GM19324 (cell line): ENCODE results near the gene SLC6A19.

Experiments
- ATAC-seq: cut with Tn5 transposase; IDR thresholded peaks from one replicate; pipeline ENCODE4 v1.9.1; 2021; ENCODE audit warnings: mild to moderate bottlenecking, moderate library complexity; ENCODE audit not compliant: unreplicated experiment, low FRiP score

The SLC6A19 gene

GRCh38 chr5:1208221-1208742, 6.9 kb downstream of the SLC6A19 start:
- ATAC-seq = no peak

- ATAC-seq = no peak
These were observed 7.5 kb downstream of the SLC6A19 start for GRCh38 chr5:1208743-1209488.

- no peak for ATAC-seq
These were observed 8.1 kb downstream of the SLC6A19 start for GRCh38 chr5:1209489-1209852.

- no peak for ATAC-seq
These were observed 8.7 kb downstream of the SLC6A19 start for GRCh38 chr5:1209896-1210776.

- ATAC-seq = no peak
These were observed 9.4 kb downstream of the SLC6A19 start for GRCh38 chr5:1210832-1211251.

GRCh38 chr5:1211701-1212100, 10.3 kb downstream of the SLC6A19 start:
- no peak for ATAC-seq

- no peak for ATAC-seq
These were observed 10.9 kb downstream of the SLC6A19 start for GRCh38 chr5:1212271-1212670.

GRCh38 chr5:1212881-1213280, 11.5 kb downstream of the SLC6A19 start:
- no peak for ATAC-seq

GRCh38 chr5:1213508-1214162, 12.2 kb downstream of the SLC6A19 start:
- no peak for ATAC-seq

GRCh38 chr5:1214163-1214935, 13.0 kb downstream of the SLC6A19 start:
- no peak for ATAC-seq

- no peak for ATAC-seq
These were observed 13.5 kb downstream of the SLC6A19 start for GRCh38 chr5:1214936-1215220.

- ATAC-seq = no peak
These were observed 14.1 kb downstream of the SLC6A19 start for GRCh38 chr5:1215320-1216096.

GRCh38 chr5:1216211-1216917, 15.0 kb downstream of the SLC6A19 start:
- ATAC-seq = no peak

- no peak for ATAC-seq
These were observed 15.5 kb downstream of the SLC6A19 start for GRCh38 chr5:1216918-1217295.

GRCh38 chr5:1217596-1218206, 16.3 kb downstream of the SLC6A19 start:
- ATAC-seq = no peak

GRCh38 chr5:1218351-1219080, 17.1 kb downstream of the SLC6A19 start:
- no peak for ATAC-seq

- ATAC-seq = no peak
These were observed 17.8 kb downstream of the SLC6A19 start for GRCh38 chr5:1219098-1219767.

GRCh38 chr5:1219768-1220100, 18.3 kb downstream of the SLC6A19 start:
- ATAC-seq = no peak
